ENCODE measurements around the gene WDR18.

WDR18 gene

DNA sequence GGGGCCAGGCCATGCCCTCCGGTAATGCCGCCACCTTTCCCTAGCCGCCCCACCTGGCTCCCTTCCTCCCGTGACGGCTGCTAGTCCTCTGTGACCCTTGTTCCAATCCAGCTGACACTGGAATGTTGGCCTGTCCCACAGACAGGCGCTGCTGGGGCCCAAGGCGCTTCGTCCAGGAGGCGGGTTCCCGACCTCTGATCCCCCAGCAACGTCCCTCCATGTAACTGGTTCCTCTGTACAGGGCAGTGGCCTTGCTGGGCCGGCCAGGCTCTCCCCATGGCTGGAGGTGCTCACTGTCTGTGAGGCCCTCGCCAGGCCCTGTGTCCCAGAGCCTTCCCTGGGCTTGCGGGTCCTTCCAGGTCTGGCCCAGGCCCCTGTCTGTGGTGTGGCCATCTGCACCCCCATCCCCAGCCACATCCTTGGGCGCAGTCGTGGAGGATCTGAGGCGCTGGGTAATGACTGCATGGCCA is 9.3 kb downstream of the WDR18 start:
- DNase-seq = no peak

DNA sequence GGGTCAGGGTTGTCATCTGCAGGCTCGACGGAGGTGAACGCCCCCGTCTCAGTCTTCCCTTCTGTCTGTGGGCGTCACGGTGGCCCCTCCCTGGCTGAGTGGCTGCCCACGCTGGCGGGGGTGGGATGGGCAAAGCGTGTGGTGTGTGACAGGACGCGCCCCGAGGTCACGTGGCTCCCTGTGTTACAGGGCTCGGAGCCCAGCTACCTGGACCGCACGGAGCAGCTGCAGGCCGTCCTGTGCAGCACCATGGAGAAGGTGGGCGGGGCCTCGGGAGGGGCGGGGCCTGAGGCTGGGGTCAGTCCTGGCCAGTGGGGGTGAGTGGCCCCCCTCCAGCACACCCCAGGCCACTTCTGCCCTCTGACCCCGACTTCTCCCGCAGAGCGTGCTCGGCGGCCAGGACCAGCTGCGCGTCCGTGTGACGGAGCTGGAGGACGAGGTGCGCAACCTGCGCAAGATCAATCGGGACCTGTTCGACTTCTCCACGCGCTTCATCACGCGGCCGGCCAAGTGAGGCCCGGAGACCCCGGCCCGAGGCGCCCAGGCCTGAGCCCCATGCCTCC is 9.8 kb downstream of the WDR18 start:
- DNase-seq = no peak

DNA sequence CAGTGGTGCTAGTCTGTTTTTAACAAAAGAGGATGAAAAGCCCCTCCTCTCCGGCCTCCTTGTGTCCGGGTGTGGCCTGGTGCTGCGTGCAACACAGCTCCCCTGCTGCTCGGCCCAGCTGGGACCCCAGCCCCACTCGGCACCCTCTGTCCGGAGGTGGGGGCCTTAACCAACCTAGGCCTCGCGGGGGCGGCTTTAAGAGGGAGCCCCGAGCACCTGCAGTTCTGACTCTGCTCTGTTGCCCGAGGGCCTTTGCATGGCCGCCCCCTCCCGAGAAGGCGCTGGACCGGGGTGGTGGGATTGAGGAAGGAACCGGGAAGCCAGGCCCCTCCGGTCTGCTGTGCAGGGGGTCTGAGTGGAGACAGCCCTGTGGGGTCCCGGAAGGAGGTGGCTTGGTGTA is 10.4 kb downstream of the WDR18 start:
- no peak for DNase-seq

DNA sequence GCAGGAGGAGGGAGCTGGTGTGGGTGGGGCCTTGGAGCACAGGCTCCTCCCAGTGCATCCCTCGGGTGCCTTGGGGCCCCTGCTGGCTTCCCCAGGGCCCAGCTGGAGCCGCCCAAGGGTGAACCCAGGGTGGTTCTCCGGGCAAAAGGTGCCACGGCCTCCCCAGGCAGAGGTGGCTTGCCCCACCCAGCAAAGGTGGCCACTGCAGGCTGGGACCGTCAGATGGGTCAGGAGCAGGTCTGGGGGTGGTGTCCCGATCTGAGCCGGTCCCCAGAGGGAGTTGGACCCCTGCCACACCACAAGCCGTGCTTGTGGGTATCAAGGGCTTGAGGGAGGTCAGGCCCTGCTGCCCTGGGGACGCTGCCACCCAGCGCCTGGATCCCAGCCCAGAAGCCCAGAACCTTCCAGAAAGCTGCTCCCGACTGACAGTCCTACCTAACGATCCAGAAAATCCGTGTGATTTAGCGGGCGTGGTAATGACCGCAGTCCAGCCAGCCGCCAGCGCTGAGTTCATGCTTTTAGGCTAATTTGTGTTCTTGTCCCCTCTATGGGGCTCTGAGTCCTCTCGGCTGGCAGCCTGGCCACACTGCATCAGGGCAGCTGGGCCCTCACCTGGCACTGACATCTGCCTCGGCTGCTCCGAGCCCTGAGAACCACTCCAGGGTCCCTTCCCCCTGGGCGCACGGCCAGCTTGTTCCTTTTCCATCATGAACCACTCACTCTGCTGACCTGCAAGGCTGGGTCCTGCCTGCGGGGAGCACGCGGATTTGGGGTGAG is 11.1 kb downstream of the WDR18 start:
- peak; percentile 31 for DNase-seq

DNA sequence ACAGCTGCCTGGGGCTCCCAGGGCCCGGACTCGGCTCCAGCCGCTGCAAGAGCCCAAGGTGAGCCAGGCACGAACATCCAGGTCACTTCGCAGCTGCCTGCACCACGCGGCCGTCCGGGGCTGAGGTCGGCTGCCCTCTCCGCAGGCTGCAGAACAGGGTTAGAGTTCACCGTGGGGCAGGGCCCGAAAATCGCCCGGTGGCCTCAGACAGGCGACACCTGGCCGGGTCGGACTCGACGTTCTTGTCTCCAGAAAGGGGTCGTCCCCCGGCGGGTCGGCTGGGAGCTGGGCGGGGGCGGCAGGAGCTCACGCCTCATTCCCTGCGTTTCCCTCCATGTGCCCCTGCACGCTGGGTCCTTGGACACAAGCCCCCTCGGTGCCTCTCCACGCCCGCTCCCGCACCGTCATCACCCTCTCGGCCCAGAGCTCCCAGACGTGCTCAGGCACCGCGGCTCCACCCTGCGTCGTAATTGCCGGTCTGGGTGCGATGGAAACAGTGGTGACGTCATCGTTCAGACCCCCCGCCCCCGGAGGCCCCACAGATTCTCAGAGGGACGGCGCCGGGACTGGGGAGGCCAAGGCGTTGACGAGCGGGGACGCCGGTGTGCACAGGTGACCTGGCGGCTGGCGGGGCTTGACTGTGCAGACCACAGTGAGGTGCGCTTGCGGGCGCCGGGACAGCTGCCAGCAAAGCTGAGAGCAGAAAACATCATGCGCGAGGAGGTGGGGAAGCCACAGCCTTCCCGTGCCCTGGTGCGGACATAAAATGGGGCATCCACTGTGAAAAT is 12.1 kb downstream of the WDR18 start:
- peak; percentile 48 for DNase-seq

DNA sequence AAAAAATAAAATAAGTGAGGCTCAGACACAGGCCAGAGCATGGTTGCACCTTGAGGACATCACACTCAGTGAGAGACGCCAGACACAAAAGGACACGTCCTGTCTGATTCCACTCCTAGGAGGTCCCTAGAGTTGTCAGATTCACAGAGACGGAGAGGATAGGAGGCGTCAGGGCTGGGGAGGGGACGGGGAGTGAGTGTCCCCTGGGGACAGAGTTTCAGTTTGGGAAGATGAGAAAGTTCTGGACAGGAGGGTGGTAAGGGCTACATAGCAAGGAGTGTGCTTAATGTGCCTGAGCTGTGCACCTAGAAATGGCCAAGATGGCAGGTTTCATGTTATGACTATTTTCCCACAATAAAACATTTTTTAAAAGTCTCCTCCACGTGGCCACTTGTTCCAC is 13.9 kb downstream of the WDR18 start:
- DNase-seq = no peak

DNA sequence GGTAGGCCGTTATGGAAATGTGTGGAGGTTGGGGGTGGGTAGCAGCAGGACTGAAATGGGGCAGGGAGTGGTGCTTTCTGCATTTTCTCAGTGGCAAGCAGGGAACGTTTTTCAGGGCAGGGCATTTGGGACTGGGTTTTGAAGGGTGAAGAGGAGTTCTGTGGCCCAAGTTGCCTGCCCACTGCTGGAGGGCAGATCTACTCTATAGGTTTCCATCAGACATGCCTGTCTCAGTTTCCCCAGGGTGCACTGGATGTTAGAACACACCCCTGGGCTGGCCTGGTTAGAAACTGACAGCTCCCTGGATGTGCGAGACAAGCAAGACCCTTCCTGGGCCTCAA is 15.2 kb downstream of the WDR18 start:
- no peak for DNase-seq

DNA sequence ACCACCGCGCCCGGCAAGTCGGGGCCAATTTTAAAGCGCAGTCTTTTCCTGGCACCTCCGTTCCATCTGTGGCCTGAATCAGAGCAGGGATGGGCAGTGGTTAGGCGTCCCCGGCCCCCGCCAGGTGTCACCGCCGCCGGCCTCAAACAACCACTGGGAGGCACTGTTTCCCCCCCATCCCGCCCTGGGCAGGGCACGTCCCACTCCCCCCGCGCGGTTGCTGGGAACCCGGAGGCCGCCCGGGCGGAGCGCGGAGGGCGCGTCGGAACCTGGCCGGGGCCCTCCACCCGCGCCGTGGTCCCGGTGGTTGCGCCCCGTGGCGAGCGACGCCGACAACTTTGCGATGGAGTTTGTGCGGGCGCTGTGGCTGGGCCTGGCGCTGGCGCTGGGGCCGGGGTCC is 15.9 kb downstream of the WDR18 start, which contains the start of gene GRIN3B:
Gene GRIN3B, plus strand, starts transcription at position 325 of the 400 bp plus-strand sequence. Its CDS starts 19 bp downstream, at position 344.
- DNase-seq = peak; percentile 50

DNA sequence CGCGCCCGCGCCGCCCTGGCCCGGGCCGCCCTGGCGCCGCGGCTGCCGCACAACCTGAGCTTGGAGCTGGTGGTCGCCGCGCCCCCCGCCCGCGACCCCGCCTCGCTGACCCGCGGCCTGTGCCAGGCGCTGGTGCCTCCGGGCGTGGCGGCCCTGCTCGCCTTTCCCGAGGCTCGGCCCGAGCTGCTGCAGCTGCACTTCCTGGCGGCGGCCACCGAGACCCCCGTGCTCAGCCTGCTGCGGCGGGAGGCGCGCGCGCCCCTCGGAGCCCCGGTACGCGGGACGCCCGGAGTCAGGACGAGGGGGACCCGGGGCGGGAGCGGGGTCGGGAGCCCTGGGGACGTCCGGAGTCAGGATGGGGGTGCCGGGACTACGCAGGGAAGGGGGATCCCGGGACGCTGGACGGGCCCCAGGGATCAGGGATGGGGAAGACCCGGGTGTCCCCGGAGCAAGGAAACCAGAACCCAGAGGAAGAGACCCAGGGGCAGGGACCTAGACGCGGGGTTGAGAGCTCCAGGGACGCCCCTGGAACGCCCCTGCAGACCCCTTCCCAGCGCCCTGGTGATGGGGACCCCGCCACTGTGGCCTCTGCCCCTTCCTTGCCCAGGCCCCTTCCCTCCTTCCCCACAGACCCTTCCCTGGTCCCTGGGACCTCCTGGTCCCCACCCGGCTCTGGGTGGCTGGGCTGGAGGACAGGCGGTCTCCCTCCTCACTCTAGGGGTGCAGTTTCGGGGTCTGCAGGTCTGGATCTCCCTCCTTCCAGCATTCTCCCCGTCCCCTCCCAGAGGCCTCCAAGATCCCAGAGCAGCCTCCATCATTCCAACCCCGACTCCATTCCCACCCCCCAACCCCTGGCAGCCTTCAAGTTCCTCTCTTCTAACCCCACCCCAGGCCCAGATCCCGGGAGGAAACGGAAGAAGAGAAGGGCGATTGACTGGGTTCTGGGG is 16.7 kb downstream of the WDR18 start:
- no peak for DNase-seq

DNA sequence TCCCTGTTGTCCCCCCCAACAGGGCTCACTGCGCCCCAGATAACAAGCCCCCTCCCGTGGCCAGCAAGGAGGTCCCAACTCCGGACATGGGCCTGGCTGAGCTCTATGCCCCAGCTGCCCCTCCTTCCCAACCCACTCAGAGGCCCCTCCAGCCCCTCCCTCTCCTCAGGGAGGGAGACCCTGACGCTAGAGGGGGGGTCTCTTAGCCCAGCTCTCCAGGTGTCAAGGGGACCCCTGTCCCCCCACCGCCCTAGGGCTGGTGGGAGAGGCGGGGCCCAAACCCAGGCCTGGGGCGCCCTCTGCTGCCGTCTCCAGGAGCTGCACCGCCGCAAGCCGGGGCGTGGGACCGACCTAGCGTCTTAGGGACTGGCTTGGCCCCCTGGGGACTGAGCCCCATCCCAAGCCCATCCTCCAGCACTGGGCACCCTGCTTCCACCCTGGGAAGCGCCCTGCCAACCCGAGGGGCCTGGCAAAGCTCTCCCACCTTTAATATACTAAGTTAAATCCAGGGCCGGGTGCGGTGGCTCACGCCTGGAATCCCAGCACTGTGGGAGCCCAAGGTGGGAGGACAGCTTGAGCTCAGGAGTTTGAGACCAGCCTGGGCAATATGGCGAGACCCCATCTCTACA is 17.5 kb downstream of the WDR18 start:
- DNase-seq = peak; percentile 39

DNA sequence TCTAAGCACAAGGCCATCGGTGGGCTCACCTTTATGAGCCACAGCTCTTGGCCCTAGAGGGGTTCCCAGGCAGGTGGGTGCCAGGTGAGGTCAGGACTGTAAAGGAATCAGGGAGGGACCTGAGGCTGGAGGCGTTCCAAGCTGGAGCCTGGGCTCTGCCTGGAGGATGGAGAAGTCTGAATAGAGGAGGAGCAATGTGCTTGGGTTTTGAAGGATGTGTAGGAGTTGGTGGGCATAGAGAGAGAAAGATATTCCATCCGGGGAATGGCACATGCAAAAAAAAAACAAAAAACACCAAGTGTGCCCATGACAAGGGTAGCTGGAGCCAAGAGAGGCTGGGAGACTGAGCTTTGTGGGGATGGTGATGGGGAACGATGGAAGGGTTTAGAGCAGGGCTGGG is 18.5 kb downstream of the WDR18 start:
- no peak for DNase-seq

DNA sequence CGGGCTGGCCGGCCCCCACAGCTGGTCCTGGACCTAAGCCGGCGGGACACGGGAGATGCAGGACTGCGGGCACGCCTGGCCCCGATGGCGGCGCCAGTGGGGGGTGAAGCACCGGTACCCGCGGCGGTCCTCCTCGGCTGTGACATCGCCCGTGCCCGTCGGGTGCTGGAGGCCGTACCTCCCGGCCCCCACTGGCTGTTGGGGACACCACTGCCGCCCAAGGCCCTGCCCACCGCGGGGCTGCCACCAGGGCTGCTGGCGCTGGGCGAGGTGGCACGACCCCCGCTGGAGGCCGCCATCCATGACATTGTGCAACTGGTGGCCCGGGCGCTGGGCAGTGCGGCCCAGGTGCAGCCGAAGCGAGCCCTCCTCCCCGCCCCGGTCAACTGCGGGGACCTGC is 19.1 kb downstream of the WDR18 start:
- no peak for DNase-seq

DNA sequence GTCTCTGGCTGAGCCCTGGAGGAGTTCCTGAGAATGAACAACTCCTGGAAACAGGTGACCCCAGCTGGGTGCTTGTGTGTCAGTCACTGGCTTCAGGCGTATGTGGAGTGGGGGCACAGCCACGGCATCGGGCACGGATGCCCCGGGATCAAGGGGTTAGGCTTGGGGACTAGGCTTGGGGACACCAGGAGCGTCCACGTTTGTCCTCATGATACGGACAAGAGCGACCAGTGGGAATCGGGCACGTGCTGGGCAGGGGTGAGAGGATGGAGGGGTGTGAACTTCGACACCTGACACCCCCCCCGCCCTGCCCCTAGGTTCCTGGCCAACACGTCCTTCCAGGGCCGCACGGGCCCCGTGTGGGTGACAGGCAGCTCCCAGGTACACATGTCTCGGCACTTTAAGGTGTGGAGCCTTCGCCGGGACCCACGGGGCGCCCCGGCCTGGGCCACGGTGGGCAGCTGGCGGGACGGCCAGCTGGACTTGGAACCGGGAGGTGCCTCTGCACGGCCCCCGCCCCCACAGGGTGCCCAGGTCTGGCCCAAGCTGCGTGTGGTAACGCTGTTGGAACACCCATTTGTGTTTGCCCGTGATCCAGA is 20.2 kb downstream of the WDR18 start:
- no peak for DNase-seq

DNA sequence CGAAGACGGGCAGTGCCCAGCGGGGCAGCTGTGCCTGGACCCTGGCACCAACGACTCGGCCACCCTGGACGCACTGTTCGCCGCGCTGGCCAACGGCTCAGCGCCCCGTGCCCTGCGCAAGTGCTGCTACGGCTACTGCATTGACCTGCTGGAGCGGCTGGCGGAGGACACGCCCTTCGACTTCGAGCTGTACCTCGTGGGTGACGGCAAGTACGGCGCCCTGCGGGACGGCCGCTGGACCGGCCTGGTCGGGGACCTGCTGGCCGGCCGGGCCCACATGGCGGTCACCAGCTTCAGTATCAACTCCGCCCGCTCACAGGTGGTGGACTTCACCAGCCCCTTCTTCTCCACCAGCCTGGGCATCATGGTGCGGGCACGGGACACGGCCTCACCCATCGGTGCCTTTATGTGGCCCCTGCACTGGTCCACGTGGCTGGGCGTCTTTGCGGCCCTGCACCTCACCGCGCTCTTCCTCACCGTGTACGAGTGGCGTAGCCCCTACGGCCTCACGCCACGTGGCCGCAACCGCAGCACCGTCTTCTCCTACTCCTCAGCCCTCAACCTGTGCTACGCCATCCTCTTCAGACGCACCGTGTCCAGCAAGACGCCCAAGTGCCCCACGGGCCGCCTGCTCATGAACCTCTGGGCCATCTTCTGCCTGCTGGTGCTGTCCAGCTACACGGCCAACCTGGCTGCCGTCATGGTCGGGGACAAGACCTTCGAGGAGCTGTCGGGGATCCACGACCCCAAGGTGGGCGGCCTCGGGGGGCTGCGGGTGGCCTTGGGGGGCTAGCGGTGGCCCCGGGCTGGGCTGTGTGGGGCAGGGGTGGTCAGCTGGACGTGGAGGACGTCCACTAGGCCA is 20.9 kb downstream of the WDR18 start:
- DNase-seq = no peak

DNA sequence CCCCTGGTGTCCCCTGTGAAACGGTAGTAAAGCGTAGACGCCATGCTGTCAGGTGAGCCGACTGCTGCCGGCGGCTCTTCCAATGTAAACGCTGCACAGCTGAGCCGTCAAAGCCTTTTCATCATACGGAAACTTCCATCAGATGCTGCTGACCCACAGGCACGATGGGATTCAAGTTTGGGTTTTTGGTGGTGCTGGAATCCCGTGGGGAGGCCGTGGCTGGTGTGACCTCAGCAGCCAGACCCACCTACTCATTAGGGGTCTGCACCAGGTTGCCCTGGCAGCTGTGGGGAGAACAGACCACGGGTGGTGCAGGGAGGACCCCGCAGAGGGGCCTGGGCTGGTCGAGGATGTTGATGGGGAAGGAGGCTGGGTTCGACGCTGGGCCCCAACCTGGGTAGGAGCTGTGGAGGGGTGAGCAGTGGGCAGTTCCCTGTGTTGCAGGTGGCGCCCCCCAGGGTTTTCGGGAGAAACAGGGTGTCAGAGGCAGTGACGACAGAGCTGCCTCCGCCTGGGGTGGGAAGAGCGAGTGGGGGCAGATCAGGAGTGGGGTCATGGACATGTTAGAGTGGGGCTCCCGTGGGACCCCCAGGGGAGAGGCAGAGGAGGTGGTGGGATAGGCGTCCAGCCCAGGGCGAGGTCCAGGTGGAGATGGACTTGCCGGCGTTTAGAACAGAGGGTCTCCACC is 22.7 kb downstream of the WDR18 start:
- DNase-seq = no peak

DNA sequence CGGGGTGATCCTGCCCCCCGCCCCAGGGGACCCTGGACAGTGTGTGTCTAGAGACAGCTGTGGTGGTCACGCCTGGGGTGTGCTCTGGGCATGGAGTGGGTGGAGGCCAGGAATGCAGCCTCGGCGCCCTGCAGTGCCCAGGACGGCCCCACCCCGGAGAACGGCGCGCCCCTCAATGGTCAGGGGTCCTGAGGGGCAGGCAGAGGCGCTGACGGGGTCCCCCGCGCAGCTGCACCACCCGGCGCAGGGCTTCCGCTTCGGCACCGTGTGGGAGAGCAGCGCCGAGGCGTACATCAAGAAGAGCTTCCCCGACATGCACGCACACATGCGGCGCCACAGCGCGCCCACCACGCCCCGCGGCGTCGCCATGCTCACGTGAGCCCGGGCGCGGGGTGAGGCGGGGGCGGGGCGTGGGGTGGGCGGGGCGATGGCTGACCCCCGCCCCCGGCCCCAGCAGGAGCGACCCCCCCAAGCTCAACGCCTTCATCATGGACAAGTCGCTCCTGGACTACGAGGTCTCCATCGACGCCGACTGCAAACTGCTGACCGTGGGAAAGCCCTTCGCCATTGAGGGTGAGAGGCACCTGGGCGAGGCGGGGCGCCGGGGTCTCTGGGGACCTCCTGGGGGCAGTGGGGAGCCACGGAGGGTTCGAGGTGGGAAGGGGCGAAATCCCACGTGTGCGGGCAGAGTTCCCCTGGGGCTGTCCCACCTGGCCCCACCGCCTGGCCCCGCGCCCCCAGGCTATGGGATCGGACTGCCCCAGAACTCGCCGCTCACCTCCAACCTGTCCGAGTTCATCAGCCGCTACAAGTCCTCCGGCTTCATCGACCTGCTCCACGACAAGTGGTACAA is 23.5 kb downstream of the WDR18 start:
- DNase-seq = no peak

DNA sequence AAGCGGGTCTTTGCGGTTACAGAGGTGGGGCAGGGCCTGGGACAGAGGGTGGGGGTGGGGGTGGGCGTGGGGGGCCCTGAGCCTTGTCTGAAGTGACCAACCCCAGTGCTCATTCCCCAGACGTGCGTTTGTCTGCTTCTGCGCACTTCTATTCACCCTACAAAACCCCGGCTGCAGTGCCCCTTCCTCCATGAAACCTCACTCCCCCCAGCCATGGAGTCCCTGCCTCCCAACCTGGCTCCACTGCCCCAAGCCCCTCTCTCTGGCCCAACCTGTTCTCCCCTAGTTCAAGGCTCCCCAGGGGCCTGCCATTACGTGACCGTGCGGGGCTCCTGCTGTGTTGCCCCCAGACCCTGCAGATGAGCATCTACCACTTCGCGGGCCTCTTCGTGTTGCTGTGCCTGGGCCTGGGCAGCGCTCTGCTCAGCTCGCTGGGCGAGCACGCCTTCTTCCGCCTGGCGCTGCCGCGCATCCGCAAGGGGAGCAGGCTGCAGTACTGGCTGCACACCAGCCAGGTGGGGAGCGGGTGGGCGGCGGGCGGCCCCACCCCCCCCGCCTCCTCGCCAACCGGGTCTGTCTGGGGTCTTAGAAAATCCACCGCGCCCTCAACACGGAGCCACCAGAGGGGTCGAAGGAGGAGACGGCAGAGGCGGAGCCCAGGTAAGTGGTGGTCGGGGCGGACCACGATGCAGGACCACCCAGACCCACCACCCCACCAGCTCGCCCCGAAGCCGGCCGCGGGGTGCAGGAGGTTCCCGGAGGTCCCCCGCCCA is 24.3 kb downstream of the WDR18 start:
- DNase-seq = no peak

All from hematopoietic multipotent progenitor cell treated with erythropoietin and hydrocortisone succinate and interleukin-3 and kit ligand, for 8 days (in vitro differentiated cells).